ENCODE data around the gene PEF1. TPM values are rescaled to one million over a fixed set of nuclear protein-coding genes. Genes with fewer than 3 reads are reported as not detected.

The PEF1 gene
- total and polyA plus RNA-seq, 8 donors: 14.5 to 47.3 (median 20.2) TPM

- TF ChIP-seq CTCF (IDR thresholded peaks at IDR 0.05): no peak
- peaks cover 7 to 14% (median 13%) of the 10 kb centered on the region in 3 donors for H3K4me1 ChIP-seq
- H3K9me3 ChIP-seq: no peaks in the 10 kb centered on the region
- H3K4me3 ChIP-seq: no peak overlapping the region
- 80 to 86% methylated on average over 4 of the region's 4 CpGs for WGBS, 2 donors
- no peak overlapping the region for H3K27ac ChIP-seq
- DNase-seq (no peak), ATAC-seq (no peak), FAIRE-seq (no peak)
- H3K27me3 ChIP-seq: no peaks in the 10 kb centered on the region
- intact Hi-C loops (cut with DNase I): no loop called here
- no peaks in the 10 kb centered on the region for H3K36me3 ChIP-seq
These were observed 3.7 kb downstream of the PEF1 start for GRCh38 chr1:31640964-31641363.

GRCh38 chr1:31640179-31640578 is 4.5 kb downstream of the PEF1 start:
- no peak for ATAC-seq
- no peak for TF ChIP-seq CTCF (IDR thresholded peaks at IDR 0.05)
- intact Hi-C loops (cut with DNase I): no loop called here
- no peak for DNase-seq
- Histone ChIP-seq H3K9me3 (no peaks in the 10 kb centered on the region), H3K27ac (no peak overlapping the region), H3K4me1 (peaks cover 7 to 14% (median 13%) of the 10 kb centered on the region in 3 donors), H3K27me3 (no peaks in the 10 kb centered on the region), H3K4me3 (no peak overlapping the region), H3K36me3 (no peaks in the 10 kb centered on the region)
- no peak for FAIRE-seq

GRCh38 chr1:31639543-31639942 is 5.1 kb downstream of the PEF1 start:
- no peak for TF ChIP-seq CTCF (IDR thresholded peaks at IDR 0.05)
- H3K27me3 ChIP-seq: no peaks in the 10 kb centered on the region
- peaks cover 0 to 5% (median 0%) of the 10 kb centered on the region in 3 donors for H3K36me3 ChIP-seq
- intact Hi-C loops (cut with DNase I): no loop called here
- no peak overlapping the region for H3K27ac ChIP-seq
- ATAC-seq: no peak
- WGBS, 2 donors: 72 to 78% methylated on average over 5 of the region's 5 CpGs
- no peak for DNase-seq
- no peak overlapping the region for H3K4me3 ChIP-seq
- FAIRE-seq: no peak
- H3K9me3 ChIP-seq: no peaks in the 10 kb centered on the region
- peaks cover 7 to 14% (median 13%) of the 10 kb centered on the region in 3 donors for H3K4me1 ChIP-seq

GRCh38 chr1:31637915-31638673 is 6.6 kb downstream of the PEF1 start:
- FAIRE-seq (no peak), DNase-seq (no peak), ATAC-seq (no peak)
- Histone ChIP-seq H3K27ac (no peak overlapping the region), H3K36me3 (peaks cover 0 to 10% (median 2%) of the 10 kb centered on the region in 3 donors), H3K9me3 (no peaks in the 10 kb centered on the region), H3K4me1 (peaks cover 0 to 6% (median 5%) of the 10 kb centered on the region in 3 donors), H3K4me3 (no peak overlapping the region), H3K27me3 (no peaks in the 10 kb centered on the region)
- no peak for TF ChIP-seq CTCF (IDR thresholded peaks at IDR 0.05)
- WGBS, 2 donors: 49% methylated on average over 5 of the region's 5 CpGs
- intact Hi-C loops (cut with DNase I): no loop called here

- FAIRE-seq (no peak), ATAC-seq (peak in 2 of 4 donors; percentile 50 to 63), DNase-seq (peak in 2 of 6 donors; percentile 42 to 65)
- WGBS, 2 donors: 64 to 65% methylated on average over 4 of the region's 4 CpGs
- TF ChIP-seq CTCF (IDR thresholded peaks at IDR 0.05): peak in 1 of 4 donors; percentile 20
- peaks cover under 1 to 7% (median 4%) of the 10 kb centered on the region in 3 donors for H3K4me1 ChIP-seq
- intact Hi-C loops (cut with DNase I): no loop called here
- H3K9me3 ChIP-seq: no peaks in the 10 kb centered on the region
- no peak overlapping the region for H3K4me3 ChIP-seq
- no peaks in the 10 kb centered on the region for H3K27me3 ChIP-seq
- peaks cover 0 to 44% (median 10%) of the 10 kb centered on the region in 3 donors for H3K36me3 ChIP-seq
- H3K27ac ChIP-seq: no peak overlapping the region
These were observed 11.6 kb downstream of the PEF1 start for GRCh38 chr1:31633117-31633516.

All from pancreas (tissue), 10 donors.